Endothelial cell of umbilical vein (primary cell): ENCODE measurements around the gene ZFR2. TPM values are rescaled to one million over a fixed set of nuclear protein-coding genes. Genes with fewer than 3 reads are reported as not detected.

Source experiments
- BruUV-seq: library from RNA; stranded (reverse); fragments of 400-500 nt; replicated peaks from 2 replicates; lab custom pipeline; 2021; lab: Mats Ljungman, UMichigan
- CTCF ChIA-PET: fragments of 300-600, 350-600 bp; sonication (Branson Sonifier 250); formaldehyde crosslinking; loops from one replicate; lab custom pipeline; 2021; ENCODE audit warnings: antibody characterized with exemption, inconsistent platforms; lab: Charles Lee
- POLR2A ChIA-PET: fragments of 300-600, 350-600 bp; sonication (Branson Sonifier 250); formaldehyde crosslinking; loops from one replicate; lab custom pipeline; 2021; ENCODE audit warnings: antibody characterized with exemption, inconsistent platforms; lab: Charles Lee
- DNase-seq: peaks from one replicate; pipeline ENCODE4 v3.0.0-alpha.2; 2011; ENCODE audit warnings: low read depth, low spot score
- FAIRE-seq: peaks from 2 replicates; lab custom pipeline; 2011; peaks lifted over from hg19 to GRCh38; lab: Jason Lieb, UNC
- H2AFZ ChIP-seq: 2 replicates; pipeline ENCODE4 v1.6.0; 2012; ENCODE audit warnings: low read depth, low read length, control low read depth, inconsistent platforms
- H3K27ac ChIP-seq: 2 replicates; pipeline ENCODE4 v1.5.1; 2011; ENCODE audit warnings: low read depth, mild to moderate bottlenecking, control low read depth, low read length, moderate library complexity; ENCODE audit not compliant: insufficient read depth
- H3K27me3 ChIP-seq, 2 experiments: 2 replicates each; pipeline versions ENCODE4 v1.6.0 to v1.6.1; 2011; ENCODE audit warnings: low read length in 2 of 2, mixed read lengths in 1 of 2; ENCODE audit not compliant: control insufficient read depth in 2 of 2, insufficient read depth in 2 of 2
- H3K36me3 ChIP-seq, 2 experiments: 2 replicates in 1 of 2; 3 replicates in 1 of 2; pipeline ENCODE4 v1.5.1; 2011; ENCODE audit warnings: low read length in 2 of 2, mild to moderate bottlenecking in 1 of 2, moderate library complexity in 1 of 2; ENCODE audit not compliant: control insufficient read depth in 2 of 2, insufficient read depth in 2 of 2; ENCODE audit errors: extremely low read depth in 1 of 2
- H3K4me1 ChIP-seq: 3 replicates; pipeline ENCODE4 v1.5.1; 2011; ENCODE audit warnings: mild to moderate bottlenecking, low read length; ENCODE audit not compliant: control insufficient read depth, insufficient read depth; ENCODE audit errors: extremely low read depth
- H3K4me2 ChIP-seq: 2 replicates; pipeline ENCODE4 v1.6.1; 2011; ENCODE audit warnings: low read length, control low read depth, mixed read lengths; ENCODE audit not compliant: insufficient read depth
- H3K4me3 ChIP-seq, 3 experiments: fragments of 200-600 bp in 1 of 3; sonication (generic), shearing (Covaris generic) in 1 of 3; replicated peaks in 1 of 3; 2 replicates each; pipeline ENCODE4 v1.5.1; 2011 to 2016; ENCODE audit warnings: control low read depth in 3 of 3, low read length in 3 of 3, mild to moderate bottlenecking in 2 of 3, inconsistent platforms in 1 of 3, low read depth in 1 of 3, moderate library complexity in 1 of 3; ENCODE audit not compliant: insufficient read depth in 1 of 3
- H3K79me2 ChIP-seq: 2 replicates; pipeline ENCODE4 v1.6.0; 2012; ENCODE audit warnings: low read length, inconsistent platforms; ENCODE audit not compliant: control insufficient read depth, insufficient read depth
- H3K9ac ChIP-seq: replicated peaks from 2 replicates; pipeline ENCODE3; 2011; ENCODE audit warnings: low read length, control low read depth; ENCODE audit not compliant: insufficient read depth; ENCODE audit errors: extremely low read depth
- H3K9me1 ChIP-seq: replicated peaks from 3 replicates; pipeline ENCODE4 v1.6.0; 2011; ENCODE audit warnings: mild to moderate bottlenecking, low read length; ENCODE audit not compliant: control insufficient read depth, insufficient read depth; ENCODE audit errors: extremely low read depth
- H3K9me3 ChIP-seq: replicated peaks from 2 replicates; pipeline ENCODE4 v1.5.1; 2012; ENCODE audit warnings: low read length, inconsistent platforms; ENCODE audit not compliant: control insufficient read depth, insufficient read depth
- H4K20me1 ChIP-seq: replicated peaks from 2 replicates; pipeline ENCODE3; 2011; ENCODE audit warnings: mild to moderate bottlenecking, low read length; ENCODE audit not compliant: control insufficient read depth, insufficient read depth; ENCODE audit errors: extremely low read depth
- EZH2 ChIP-seq: IDR thresholded peaks from 2 replicates; pipeline ENCODE4 v1.6.1; 2012; ENCODE audit warnings: borderline replicate concordance, low read depth, mild to moderate bottlenecking, moderate library complexity, low read length, inconsistent platforms; ENCODE audit not compliant: severe bottlenecking
- FOS ChIP-seq: IDR thresholded peaks from 2 replicates; pipeline ENCODE4 v1.6.1; 2011; ENCODE audit warnings: mild to moderate bottlenecking, low read length, moderate library complexity, borderline replicate concordance; ENCODE audit not compliant: insufficient read depth
- GATA2 ChIP-seq: IDR thresholded peaks from 2 replicates; pipeline ENCODE4 v1.7.0; 2011; ENCODE audit warnings: low read depth, mild to moderate bottlenecking, moderate library complexity, mixed read lengths, low read length; ENCODE audit not compliant: insufficient read length, insufficient read depth
- JUN ChIP-seq: IDR thresholded peaks from 2 replicates; pipeline ENCODE4 v1.6.1; 2011; ENCODE audit warnings: borderline replicate concordance, low read depth; ENCODE audit not compliant: insufficient read length, insufficient read depth
- MYC ChIP-seq: IDR thresholded peaks from one replicate; pipeline ENCODE4 v1.6.1; 2011; ENCODE audit warnings: mild to moderate bottlenecking, low read depth, low read length
- POLR2A ChIP-seq: IDR thresholded peaks from 2 replicates; pipeline ENCODE4 v1.6.1; 2012; ENCODE audit warnings: low read depth, mild to moderate bottlenecking, control low read depth, low read length
- POLR2AphosphoS5 ChIP-seq: IDR thresholded peaks from 2 replicates; pipeline ENCODE4 v1.6.1; 2012; ENCODE audit warnings: low read depth, mild to moderate bottlenecking, control low read depth, low read length, moderate library complexity; ENCODE audit not compliant: insufficient read depth
- dilution Hi-C: fragments of 300-500 bp; cut with MboI; formaldehyde crosslinking; loops from one replicate; pipeline ENCODE4 v1.15.0; 2019; ENCODE audit warnings: low sequenced_read_pairs; ENCODE audit not compliant: extremely low pct_ligation_motif_present
- intact Hi-C: fragments of 100-400 bp; cut with micrococcal nuclease; formaldehyde crosslinking; loops from one replicate; pipeline ENCODE4 v1.10.0; 2022
- polyA plus RNA-seq, 4 experiments: library from polyadenylated mRNA; depleted of rRNA in 3 of 4; stranded (reverse) in 3 of 4; unstranded in 1 of 4; fragments of >200 nt; gene quantifications; 2 replicates each; pipeline versions ENCODE4 v1.2.1 to v1.2.3, GENCODE V29; 2011 to 2012; ENCODE audit warnings: missing spikeins in 1 of 4
- total RNA-seq: library from RNA; stranded (reverse); gene quantifications from 2 replicates; pipeline ENCODE4 v1.2.3, GENCODE V29; 2021
- TF ChIP-seq, protein P1 (sequence below), 2 donors: IDR thresholded peaks; 1 replicate in 1 of 2; 2 replicates in 1 of 2; pipeline ENCODE4 v1.5.1; 2011; ENCODE audit warnings: low read length in 2 of 2, mild to moderate bottlenecking in 2 of 2, moderate library complexity in 2 of 2, control low read depth in 1 of 2, inconsistent platforms in 1 of 2, low read depth in 1 of 2; ENCODE audit not compliant: insufficient read depth in 1 of 2; ENCODE audit errors: extremely low read depth in 1 of 2
- TF ChIP-seq, protein P2 (sequence below): IDR thresholded peaks from 2 replicates; pipeline ENCODE4 v1.6.1; 2011; ENCODE audit not compliant: insufficient read depth, insufficient read length

ZFR2 gene
- total and polyA plus RNA-seq, 2 donors (not counting 3 experiments of a cell fraction or from before 2014, with no cell fraction given): not detected

DNA sequence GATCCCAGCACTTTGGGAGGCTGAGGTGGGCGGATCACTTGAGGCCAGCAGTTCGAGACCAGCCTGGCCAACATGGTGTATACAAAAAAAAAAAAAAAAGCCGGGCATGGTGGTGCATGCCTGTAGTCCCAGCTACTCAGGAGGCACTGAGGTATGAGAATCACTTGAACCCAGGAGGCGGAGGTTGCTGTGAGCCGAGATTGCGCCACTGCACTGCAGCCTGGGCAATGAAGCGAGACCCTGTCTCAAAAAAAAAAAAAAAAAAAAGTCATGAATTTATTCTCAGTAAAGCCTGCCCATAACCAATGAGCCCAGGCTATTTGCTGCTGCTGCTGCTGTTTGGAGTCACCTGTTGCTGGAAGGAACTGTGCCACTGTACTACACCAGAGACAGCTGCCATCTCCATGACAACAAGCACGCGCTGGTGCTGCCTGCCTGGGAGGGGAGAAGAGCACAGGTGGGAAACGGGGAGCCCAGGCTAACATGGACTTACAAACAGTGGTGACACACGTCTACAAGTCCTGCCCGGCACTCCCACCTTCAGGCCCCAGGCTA, 11.3 kb downstream of the ZFR2 start:
- H3K4me1 ChIP-seq: no peaks in the 10 kb centered on the region
- H3K36me3 ChIP-seq: no peaks in the 10 kb centered on the region
- no peak overlapping the region for H2AFZ ChIP-seq
- intact Hi-C loops (no loop called here), dilution Hi-C loops (no loop called here)
- H3K79me2 ChIP-seq: no peaks in the 10 kb centered on the region
- CTCF ChIA-PET: no interaction called here
- POLR2A ChIA-PET: no interaction called here
- H3K27ac ChIP-seq: no peak overlapping the region
- no peak overlapping the region for H3K4me3 ChIP-seq
- DNase-seq: no peak
- no peaks in the 10 kb centered on the region for H4K20me1 ChIP-seq
- H3K9me3 ChIP-seq: no peaks in the 10 kb centered on the region
- H3K9me1 ChIP-seq: no peaks in the 10 kb centered on the region
- no TSS peak for BruUV-seq
- no peak overlapping the region for H3K9ac ChIP-seq
- no peak overlapping the region for H3K4me2 ChIP-seq
- FAIRE-seq: no peak
- H3K27me3 ChIP-seq: no peaks in the 10 kb centered on the region
- TF ChIP-seq MYC (no peak), POLR2A (no peak), POLR2AphosphoS5 (no peak), FOS (no peak), JUN (no peak), GATA2 (no peak), EZH2 (no peak)
- TF ChIP-seq, protein P1, sequence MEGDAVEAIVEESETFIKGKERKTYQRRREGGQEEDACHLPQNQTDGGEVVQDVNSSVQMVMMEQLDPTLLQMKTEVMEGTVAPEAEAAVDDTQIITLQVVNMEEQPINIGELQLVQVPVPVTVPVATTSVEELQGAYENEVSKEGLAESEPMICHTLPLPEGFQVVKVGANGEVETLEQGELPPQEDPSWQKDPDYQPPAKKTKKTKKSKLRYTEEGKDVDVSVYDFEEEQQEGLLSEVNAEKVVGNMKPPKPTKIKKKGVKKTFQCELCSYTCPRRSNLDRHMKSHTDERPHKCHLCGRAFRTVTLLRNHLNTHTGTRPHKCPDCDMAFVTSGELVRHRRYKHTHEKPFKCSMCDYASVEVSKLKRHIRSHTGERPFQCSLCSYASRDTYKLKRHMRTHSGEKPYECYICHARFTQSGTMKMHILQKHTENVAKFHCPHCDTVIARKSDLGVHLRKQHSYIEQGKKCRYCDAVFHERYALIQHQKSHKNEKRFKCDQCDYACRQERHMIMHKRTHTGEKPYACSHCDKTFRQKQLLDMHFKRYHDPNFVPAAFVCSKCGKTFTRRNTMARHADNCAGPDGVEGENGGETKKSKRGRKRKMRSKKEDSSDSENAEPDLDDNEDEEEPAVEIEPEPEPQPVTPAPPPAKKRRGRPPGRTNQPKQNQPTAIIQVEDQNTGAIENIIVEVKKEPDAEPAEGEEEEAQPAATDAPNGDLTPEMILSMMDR (IDR thresholded peaks at IDR 0.05; ENCODE audit: extremely low read depth in 1 of 2, insufficient read depth in 1 of 2, low read depth in 1 of 2, low read length in 2 of 2): no peak
- TF ChIP-seq, protein P2, sequence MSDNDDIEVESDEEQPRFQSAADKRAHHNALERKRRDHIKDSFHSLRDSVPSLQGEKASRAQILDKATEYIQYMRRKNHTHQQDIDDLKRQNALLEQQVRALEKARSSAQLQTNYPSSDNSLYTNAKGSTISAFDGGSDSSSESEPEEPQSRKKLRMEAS: no peak
